GM19240 (cell line): Measurements from ENCODE around the gene BRME1.

Source experiments
- DNase-seq: peaks from one replicate; pipeline ENCODE4 v3.0.0; 2011; ENCODE audit warnings: low spot score; ENCODE audit not compliant: insufficient read length

Gene BRME1

DNA sequence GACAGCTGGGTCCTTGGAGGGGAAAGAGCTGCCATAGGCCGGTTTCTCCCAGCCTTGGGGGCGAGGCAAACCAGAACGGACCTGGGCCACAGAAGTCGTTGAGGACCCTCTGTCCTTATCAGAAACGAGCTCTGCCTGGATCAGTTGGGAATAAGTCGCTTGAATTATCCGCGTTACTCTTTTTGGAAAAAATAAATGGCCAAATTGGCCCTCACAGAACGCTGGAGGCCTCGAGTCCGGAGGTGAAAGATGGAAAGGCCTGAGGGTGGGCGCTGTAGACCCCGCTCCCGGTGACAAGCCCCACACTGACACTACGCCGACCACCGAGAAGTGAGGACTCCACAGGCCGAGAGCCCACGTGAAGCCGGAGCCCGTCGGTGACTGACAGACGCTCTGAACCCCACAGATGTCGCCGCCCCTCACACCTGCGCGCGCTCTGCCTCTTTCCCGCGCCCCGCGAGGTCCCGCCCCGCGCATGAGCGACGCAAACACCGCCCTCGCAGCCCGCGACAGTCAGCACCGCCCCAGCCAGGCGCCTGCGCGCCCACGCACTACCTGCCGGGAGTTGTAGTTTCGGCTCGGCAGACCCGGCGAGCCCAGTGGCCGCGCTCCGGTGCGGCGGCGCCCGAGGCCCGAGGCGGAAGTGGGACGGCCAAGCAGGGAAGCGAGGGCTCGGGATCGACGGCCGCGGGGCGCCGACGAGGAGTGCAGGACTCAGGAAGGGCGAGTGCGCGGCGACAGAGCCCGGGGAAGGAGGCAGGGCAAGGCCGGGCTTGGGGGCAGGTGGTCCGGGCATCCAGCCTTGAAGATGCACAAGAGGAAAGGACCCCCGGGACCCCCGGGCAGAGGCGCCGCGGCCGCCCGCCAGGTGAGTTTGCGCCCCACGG lies at the start of gene BRME1, which contains the start of gene CC2D1A:
Gene BRME1 (minus strand): TSS at position 484 of the 887 bp plus-strand sequence. CDS start 1,225 bp downstream, outside the sequence.
Gene CC2D1A (plus strand): TSS at position 568 of the 887 bp plus-strand sequence. CDS start 241 bp downstream, at position 809.
- peak; percentile 99 for DNase-seq

DNA sequence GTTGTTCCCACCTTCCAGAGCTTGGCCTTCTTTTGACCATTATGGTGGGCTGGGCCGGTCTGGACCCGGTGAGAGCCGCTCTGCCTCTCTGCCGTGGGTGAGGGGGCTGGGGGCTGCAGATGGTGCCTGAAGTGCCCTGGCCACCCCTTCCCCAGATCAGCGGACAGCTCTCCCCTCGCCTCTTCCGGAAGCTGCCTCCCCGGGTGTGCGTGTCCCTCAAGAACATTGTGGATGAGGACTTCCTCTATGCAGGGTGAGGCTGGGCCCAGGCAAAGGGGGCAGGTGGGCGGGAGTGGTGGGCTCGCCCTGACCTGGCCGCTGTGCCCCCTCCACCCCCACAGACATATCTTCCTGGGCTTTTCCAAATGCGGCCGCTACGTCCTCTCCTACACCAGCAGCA lies 48.3 kb upstream of the BRME1 start:
- no peak for DNase-seq

DNA sequence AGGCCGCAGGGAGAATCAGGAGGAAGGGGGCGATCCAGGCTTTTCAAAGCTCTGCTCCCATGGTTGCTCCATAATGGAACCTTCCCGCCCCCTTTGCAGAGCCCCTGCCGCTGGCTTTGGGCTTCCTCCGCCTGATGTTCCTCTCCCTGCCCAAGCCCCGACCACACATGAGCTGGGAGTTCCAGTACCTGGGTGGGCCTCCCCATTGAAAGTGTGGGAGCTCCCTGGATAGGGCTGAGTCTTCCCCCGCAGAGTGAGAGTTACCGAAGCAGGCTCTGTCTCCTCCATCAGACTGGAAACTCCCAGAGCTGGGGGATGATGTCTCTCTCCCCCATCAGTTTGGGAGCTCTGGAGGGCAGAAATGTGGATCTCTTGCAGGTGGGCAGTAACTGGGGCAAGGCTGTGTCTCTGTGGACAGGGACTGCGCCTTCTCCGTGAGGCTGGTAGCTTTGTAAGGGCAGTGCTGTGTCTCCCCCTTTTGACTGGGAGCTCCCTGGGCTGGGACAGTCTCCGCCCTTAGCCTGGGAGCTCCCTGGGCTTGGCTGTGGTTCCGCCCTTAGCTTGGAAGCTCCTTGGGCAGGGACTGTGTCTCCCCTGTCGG lies 47.1 kb upstream of the BRME1 start:
- peak; percentile 29 for DNase-seq

DNA sequence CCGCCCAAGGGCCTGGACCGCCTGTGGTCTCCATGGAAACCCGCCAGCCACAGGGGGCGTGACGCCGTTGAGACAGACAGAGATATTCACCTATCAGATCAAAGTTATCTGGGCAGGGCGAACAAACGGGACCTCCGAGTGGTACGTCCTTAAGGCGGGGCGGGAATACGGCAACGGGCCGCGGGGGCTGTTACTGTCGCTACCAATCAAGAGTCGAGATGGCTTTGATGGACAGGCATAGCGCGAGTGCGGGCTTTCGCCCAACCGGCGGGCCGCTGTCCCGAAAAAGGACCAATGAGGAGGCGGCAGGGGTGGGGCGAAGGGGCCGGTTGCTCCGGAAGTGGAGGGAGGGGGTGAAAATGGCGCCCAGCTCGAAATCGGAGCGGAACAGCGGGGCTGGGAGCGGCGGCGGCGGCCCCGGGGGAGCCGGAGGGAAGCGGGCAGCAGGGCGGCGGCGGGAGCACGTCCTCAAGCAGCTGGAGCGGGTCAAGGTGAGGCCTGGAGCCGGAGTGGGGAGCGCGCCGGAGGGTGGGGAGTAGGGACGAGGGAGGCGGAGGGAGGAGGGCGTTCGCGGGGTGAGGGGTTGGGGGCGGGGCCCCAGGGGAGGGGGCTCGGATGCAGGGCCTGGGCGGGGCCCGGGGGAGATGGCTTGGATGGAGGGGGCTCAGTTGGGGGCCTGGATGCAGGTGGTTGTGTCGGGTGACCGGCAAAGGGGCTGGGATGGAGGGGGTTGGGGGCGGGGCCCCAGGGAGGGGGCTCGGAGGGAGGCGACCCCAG lies 46.4 kb upstream of the BRME1 start, which contains the start of gene DCAF15:
Gene DCAF15 (plus strand): TSS at position 356 of the 777 bp plus-strand sequence. CDS start 4 bp downstream, at position 360.
- DNase-seq = peak; percentile 100

DNA sequence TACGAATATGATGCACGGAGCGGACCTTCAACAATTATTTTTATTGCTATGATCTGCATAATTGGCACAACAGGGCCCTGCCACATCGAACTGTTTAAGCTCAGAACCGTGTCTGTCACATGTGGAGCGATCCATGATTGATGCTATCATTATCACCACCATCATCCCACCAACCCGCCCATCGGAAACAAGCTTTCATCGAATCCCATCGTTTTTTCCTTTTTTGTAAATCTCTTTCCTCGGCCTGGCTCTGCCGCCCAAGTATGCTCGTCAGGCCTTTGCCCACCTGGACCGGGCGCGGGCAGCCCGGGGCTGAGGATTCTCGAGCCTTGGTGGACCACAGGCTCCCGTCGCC lies 45.9 kb upstream of the BRME1 start:
- no peak for DNase-seq

DNA sequence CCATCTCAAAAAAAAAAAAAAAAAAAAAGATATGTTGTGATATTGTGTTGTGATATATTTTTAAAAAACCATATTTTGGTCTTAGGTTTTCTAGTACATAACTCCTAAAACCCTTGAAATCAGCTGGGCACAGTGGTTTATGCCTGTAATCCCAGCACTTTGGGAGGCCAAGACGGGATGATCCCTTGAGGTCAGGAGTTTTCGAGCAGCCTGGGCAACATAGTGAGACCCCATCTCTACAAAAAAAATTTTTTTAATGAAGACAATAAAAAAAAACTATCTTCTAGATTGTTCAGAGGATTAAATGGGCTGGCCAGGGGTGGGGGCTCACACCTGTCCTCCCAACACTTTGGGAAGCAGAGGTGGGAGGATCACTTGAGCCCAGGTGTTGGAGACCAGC lies 45.1 kb upstream of the BRME1 start:
- no peak for DNase-seq

DNA sequence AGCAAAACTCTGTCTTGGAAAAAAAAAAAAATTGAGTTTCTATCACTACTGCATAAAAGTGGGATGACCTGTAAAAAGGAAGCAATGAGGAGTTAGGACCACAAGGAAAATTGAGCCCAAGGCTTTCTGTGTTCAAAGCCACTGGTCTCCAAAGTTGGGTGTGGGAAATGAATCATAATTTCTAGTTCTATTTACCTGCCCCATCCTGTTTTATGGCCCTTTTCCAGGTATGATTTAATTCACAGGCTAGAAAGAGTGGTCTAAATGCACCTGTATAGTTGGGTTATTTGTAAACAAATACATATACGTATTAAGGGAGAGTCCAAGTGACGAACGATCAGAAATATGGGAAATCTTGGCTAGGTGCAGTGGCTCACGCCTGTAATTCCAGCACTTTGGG lies 40.5 kb upstream of the BRME1 start:
- no peak for DNase-seq

DNA sequence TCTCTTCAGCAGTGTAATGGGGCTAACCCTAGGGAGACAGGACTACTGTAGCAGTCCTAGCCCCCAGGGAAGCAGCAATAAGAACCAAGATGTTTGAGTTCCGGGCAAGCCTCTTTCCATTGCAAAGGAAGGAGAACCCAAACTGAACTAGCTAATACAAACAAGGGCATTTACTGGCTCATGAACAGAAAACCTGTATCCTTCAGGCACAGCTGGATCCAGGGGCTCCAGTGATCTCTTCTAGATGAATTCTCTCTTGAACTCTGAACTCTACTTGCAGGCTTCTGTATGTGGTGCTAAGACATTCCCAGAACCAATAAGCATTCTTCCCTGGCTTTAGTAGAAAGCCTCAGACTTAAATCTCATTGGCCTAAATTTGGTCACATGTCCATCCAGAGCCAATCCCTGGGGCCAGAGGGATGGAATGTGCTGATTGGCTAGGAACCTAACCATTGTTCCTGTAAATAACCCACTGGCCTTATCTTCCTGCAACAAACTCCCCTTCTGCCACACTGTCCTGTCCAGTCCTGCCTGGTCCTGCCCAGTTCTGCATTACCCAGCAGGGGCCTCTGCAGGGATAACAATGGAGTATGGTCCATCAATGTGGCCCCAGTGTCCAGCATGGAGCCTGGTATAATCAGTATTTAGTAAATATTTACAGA lies 36.2 kb upstream of the BRME1 start:
- DNase-seq = no peak

DNA sequence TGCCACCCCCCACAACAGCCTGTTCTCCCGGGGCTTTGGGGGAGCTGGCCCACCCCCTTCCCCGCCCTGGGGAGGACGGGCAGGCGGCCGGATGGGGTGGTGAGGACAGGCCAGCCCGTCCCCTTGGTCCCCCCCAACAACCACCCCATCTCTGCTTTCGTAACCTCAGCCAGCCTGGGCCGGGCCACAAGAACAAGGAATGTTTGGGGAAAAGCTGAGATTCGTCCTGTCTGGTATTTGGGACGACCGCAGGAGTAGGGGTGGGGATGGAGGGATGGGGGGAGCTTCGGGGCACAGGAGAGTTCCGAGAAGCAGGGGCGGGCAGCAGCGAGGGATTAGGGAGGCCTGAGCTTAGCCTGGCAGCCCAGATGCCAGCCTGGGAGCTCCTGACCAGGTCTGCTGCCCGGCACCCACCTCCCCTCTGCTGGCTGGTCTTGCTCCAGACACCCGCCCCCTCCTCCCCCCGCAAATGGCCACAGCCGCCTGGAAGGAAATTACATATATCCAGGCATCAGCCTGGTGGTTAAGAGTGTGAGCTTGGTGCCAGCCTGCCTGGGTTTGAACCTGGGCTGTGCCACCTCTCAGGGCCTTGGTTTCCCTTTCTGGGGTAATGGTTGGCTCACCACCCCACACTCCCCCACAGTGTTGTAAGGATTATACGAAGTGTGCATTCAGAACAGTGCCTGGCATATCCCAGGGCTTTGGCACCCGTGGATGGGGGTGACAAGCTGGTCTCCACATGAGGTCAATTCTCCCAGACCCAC lies 32.6 kb upstream of the BRME1 start, which contains the start of gene PODNL1:
Gene PODNL1 (minus strand): TSS at position 117 of the 764 bp plus-strand sequence. CDS start 236 bp downstream, outside the sequence.
- no peak for DNase-seq

DNA sequence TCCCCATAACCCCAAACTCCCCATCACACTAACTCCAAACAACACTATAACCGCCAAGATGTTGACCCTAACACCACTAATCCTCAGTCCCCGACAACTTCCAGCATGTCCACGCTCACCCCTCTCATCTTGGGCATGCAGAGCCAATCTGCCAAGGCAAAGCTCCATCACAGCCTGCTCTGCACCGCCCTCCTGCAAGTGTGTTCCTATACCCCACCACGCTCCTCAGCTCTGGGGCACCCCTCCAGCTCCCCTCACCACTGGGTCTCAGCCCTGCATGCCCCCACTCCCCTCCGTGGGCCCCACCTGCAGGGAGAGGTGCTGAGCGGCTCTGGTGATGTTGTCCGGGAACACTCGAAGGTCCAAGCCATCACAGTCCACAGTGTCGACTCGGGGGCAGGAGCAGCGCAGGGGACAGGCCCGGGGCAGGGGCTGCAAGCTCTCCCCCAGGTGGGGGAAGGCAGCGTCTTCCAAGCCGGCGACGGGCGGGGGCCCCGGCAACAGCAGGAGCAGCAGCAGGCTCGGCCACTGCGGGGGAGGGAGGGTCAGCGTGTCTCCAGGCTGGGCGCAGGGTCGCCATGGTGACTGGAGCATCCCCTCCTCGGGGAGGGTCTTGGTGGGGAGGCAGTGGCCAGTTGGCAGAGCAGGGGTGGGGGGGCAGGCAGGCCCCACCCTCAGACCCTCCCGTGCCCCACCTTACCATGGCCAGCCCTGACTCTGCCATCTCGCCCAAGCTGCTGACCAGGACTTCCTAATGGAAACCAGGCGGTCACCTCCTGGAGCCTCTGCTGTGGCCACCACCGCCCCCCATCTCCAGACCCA lies 31.8 kb upstream of the BRME1 start:
- DNase-seq = no peak

DNA sequence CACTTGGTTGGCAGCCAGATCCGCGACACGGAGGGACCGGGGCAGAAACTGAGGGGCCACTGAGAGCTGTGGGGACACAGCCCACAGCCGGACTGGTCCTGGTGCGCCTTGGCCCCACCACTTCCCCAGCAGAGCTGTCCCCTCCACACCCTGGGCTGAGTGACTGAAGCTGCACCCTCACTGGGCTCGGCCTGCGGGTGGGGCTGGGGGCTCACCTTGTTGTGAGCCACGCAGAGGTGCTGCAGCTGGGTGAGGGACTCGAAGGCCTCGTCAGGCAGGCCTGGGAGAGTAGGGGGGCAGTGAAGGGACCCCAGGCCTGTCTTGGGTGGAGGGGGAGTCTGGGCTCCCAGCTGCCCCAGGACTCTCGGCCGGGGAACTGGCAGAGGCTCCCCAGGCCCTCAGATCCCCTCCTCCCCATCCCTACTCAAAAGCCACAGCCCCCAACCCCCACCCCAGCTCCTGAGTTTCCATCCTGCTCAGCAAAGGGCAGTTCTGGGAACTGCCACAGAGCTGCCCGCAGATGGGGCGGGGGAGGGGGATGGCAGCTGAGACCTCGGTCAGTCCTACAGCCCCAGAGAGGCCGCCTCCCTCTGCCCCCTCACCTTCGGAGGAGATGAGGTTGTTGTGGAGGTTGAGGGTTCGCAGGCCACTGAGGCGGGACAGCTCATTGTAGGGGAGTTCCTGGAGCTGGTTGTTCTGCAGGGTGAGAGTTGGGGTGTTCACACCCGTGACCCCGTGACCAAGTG lies 30.0 kb upstream of the BRME1 start:
- DNase-seq = no peak

DNA sequence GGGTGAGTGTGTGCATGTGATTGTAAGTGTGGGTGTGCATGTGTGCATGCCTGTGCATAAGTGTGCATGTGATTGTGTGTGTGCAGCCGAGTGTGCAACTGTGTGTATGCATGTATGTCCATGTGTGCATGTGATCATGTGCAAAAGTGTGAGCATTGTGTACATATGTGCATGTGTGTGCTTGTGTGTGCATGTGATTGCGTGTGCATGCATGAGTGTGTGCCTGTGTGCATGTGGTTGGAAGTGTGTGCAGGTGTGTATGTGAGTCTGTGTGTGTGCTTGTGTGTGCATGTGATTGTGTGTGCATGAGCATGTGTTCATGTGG lies 28.8 kb upstream of the BRME1 start:
- no peak for DNase-seq

DNA sequence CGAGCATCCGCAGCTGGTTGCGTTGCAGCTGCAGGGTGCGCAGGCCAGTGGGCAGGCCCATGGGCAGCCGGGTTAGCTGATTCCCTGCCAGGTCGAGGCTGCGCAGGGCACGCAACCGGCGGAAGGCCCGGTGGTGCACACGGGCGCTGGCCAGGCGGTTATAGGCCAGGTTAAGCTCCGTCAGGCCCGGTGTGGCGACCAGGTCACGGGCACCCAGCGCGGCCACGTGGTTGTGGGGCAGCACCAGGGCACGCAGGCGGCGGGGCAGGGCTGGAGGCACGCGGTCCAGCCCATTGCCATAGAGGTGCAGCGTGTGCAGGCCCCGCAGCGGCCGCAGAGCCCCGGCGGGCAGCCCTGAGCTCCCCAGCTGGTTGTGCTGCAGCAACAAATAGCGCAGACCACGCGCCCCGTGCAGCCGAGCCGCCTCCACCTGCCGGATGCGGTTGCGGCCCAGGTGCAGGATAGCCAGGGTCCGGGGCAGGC lies 27.0 kb upstream of the BRME1 start:
- DNase-seq = no peak

DNA sequence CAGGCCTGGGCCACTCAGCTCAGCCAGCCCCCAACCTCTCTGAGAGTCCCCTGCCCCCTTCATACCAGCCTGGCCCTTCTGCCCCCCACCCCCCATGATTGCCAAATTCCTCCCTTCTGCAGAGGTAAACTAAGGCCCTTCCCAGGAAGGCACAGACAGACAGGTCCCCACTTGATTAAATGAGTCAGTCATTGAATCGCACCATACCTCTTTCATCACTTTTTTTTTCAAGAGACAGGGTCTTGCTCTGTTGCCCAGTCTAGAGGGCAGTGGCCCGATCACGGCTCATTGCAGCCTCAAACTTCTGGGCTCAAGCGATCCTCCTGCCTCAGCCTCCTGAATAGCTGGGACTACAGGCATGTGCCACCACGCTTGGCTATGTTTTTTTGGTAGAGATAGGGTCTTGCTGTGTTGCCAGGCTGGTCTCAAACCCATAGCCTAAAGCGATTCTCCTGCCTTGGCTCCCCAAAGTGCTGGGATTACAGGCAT lies 26.3 kb upstream of the BRME1 start:
- no peak for DNase-seq

DNA sequence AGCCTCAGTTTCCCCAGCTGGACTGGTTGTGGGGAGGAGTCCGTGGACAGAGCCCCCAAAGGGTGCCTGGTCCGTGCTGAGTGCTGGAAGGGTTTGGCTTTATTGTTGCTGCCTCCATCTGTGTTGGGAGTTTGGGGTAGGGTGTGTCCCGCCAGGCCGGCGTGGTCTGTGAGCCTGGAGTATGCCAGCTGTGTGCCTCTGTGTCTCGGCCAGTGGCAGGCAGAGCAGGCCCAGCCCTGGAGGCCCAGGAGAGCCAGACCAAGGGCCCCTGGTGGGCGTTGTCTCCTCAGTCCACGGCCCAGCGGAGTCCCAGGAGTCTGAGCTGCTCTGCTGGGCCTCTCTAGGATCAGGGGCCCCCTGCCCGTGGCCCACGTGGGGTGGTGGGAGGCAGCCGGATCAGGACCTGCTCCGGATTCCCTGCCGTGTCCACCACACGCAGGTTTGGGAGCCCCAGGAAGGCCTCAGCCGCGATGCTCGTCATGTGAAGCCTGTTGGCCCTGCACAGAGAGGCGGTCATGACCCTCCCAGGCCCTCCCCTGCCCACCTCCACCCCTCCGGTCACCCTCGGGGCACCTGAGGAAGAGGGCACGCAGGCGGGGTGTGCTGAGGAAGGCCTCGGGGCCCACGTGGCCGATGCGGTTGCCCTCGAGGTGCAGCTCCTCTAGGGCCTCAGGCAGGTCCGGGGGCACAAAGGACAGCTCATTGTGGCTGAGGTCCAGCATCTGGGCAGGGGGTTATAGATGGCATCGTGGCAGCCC lies 25.7 kb upstream of the BRME1 start:
- no peak for DNase-seq

DNA sequence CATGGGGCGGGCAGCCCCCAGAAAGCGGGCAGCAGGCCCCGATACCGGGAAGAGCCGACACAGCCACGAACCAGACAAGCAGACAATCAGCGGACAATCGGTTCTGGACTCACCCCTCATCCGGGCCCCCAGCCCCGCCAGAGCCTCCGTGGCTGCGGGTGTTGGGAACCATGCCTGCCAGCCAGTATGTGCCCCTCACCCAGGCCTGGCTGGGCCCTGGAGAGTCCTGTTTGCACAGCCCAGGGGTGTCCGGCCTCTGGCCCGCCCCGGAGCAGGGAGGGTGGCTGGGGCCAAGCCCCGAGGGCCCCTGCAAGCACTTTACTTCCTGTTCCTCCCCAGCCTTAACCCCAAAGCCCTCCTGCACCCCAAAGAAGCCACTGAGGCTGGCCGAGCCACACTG lies 24.5 kb upstream of the BRME1 start:
- DNase-seq = no peak

DNA sequence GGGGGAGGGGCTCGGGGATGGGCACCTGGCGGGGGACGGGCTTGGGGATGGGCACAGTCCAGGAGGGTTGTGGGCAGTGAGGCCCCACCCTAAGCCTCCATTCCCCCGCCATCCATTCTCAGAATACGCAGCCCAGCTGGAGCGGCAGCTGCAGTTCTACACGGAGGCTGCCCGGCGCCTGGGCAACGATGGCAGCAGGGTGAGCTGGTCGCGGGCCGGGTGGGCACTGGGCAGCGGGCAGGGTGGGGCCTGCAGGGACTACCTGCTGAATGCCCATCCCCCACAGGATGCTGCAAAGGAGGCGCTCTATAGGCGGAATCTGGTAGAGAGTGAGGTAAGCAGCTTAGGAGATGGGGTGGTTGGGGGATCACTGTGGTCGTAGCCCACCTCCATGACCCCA lies 24.0 kb upstream of the BRME1 start:
- DNase-seq = no peak

DNA sequence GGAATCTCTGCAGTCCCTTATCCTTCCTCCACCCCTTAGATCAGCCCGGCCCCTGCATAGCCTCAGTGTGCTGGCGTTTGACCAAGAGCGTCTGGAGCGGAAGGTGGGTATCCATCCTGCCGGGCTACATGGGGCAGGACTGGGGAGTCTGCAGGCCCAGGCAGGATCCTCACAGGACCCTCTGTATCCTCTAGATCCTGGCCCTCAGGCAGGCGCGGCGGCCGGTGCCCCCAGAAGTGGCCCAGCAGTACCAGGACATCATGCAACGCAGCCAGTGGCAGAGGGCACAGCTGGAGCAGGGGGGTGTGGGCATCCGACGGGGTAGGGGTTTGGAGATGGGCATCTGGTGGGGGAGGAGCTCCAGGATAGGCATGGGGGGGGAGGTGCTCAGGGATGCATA lies 23.4 kb upstream of the BRME1 start:
- no peak for DNase-seq
